Bronchial smooth muscle cell (primary cell): Measurements from ENCODE around the gene MMAB. TPM values are rescaled to one million over a fixed set of nuclear protein-coding genes. Genes with fewer than 3 reads are reported as not detected.

Experiments
- total RNA-seq: library from RNA; depleted of rRNA; stranded (reverse); fragments of >200 nt; gene quantifications from 2 replicates; pipeline ENCODE4 v1.2.1, GENCODE V29; 2014

Gene MMAB
- total RNA-seq = 25.6 and 30.3 TPM in 2 replicates

DNA sequence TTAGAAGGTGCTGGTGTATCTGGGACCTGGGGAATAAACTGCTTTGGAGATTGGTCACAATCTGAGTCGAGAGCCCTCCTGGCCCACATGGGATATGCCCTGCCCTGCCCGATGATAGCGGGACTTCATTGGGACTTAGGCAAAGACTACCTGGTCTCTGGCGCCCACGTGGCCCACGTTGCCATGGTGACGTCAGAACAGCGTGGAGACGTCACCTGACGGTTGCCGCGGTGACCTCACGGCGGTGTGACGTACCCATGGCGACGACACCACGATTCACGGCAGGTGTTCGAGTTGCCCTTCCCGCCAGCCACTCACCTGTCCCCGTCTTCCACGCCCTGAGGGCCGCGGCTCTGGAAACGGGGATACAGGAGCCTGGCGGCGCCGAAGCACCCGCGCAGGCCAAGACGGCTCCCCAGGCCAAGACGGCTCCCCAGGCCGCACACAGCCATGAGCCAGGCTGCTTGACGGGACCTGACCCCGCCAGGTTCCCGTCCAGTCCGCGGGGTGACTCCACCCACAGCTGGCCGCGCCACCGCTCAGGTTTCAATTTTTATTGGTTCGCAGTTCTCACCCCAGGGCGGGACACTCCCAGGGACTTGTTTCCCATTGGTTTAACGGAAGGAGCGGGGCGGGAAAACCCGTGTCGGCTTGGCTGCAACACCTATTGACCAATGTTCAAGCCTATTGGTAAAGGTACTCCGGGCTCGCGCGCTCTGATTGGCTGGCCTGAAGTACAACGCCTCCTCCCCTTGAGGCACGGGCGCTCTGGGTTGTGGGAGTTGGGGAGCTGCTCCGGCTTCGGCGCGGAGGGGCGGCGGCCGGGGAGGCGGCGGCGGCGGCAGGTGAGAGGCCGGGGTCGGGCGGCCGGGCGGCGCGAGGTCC lies at the start of gene MMAB, which contains the start of gene MVK:
TSS of gene MMAB (minus strand) at position 476 of the 885 bp plus-strand sequence. CDS start at position 452, 24 bp downstream.
TSS of gene MVK (plus strand) at position 766 of the 885 bp plus-strand sequence. CDS start 1,029 bp downstream, outside the sequence.

Other genes with a start within 250 kb of the MMAB start
- gene MYO1H, start 225.6 kb downstream of the MMAB start, total RNA-seq = not detected in 2 replicates
- 52.8 and 55.6 TPM in 2 replicates for gene KCTD10, start 96.2 kb downstream of the MMAB start, total RNA-seq
- gene UBE3B, start 95.9 kb downstream of the MMAB start, total RNA-seq = 25.2 and 27.4 TPM in 2 replicates
- gene MVK, start 290 bp upstream of the MMAB start, total RNA-seq = 8.5 and 12.6 TPM in 2 replicates
- under 0.01 and 0.09 TPM in 2 replicates for gene FAM222A, start 140.3 kb upstream of the MMAB start, total RNA-seq